Measurements from ENCODE around the gene HECTD2. TPM values are rescaled to one million over a fixed set of nuclear protein-coding genes. Genes with fewer than 3 reads are reported as not detected.
A peak's percentile ranks its signal among the peaks of the same experiment; 100 is the strongest.
"Not testable (repeated sequence)": the region's sequence is repeated elsewhere in the genome, so short reads cannot be mapped to it uniquely, and the experiment has no call there.

HECTD2 gene
- total RNA-seq, 1 donor from 2014 or later = 58.3 TPM

- DNase-seq (ENCODE audit: low spot score in 2 of 2) (peak in 1 of 2 donors; percentile 18), FAIRE-seq (no peak)
Measured at GRCh38 chr10:91410638-91411371, 661 bp downstream of the HECTD2 start.

GRCh38 chr10:91411621-91412020 lies 1.5 kb downstream of the HECTD2 start:
- DNase-seq (ENCODE audit: low spot score in 2 of 2) (no peak), FAIRE-seq (no peak)

GRCh38 chr10:91412354-91413087 lies 2.4 kb downstream of the HECTD2 start:
- no peak for DNase-seq (ENCODE audit: low spot score in 2 of 2)
- no peak for FAIRE-seq

- DNase-seq (ENCODE audit: low spot score in 2 of 2) (no peak), FAIRE-seq (no peak)
Measured at GRCh38 chr10:91415816-91416215, 5.7 kb downstream of the HECTD2 start.

GRCh38 chr10:91416339-91416855 lies 6.3 kb downstream of the HECTD2 start:
- DNase-seq (ENCODE audit: low spot score in 2 of 2) = no peak
- no peak for FAIRE-seq

GRCh38 chr10:91418416-91418815 lies 8.3 kb downstream of the HECTD2 start:
- DNase-seq (ENCODE audit: low spot score in 2 of 2) = no peak
- no peak for FAIRE-seq

- FAIRE-seq (no peak), DNase-seq (ENCODE audit: low spot score in 2 of 2) (no peak)
Measured at GRCh38 chr10:91420868-91421267, 10.7 kb downstream of the HECTD2 start.

GRCh38 chr10:91422915-91423314 lies 12.8 kb downstream of the HECTD2 start:
- FAIRE-seq = no peak

GRCh38 chr10:91424016-91424415 lies 13.9 kb downstream of the HECTD2 start:
- FAIRE-seq (no peak), DNase-seq (ENCODE audit: low spot score in 2 of 2) (no peak)

More at GRCh38 chr10:91422915-91423314, 12.8 kb downstream of the HECTD2 start:
- no peak for DNase-seq (ENCODE audit: low spot score in 2 of 2)

GRCh38 chr10:91432175-91432574 lies 22.0 kb downstream of the HECTD2 start:
- no peak for DNase-seq (ENCODE audit: low spot score in 2 of 2)
- FAIRE-seq = no peak

- no peak for FAIRE-seq
- no peak for DNase-seq (ENCODE audit: low spot score in 2 of 2)
Measured at GRCh38 chr10:91433620-91434019, 23.5 kb downstream of the HECTD2 start.

GRCh38 chr10:91434041-91434440 lies 23.9 kb downstream of the HECTD2 start:
- no peak for FAIRE-seq

GRCh38 chr10:91435241-91435640 lies 25.1 kb downstream of the HECTD2 start:
- FAIRE-seq = no peak
- DNase-seq (ENCODE audit: low spot score in 2 of 2) = no peak

More at GRCh38 chr10:91434041-91434440, 23.9 kb downstream of the HECTD2 start:
- no peak for DNase-seq (ENCODE audit: low spot score in 2 of 2)

GRCh38 chr10:91438228-91438627 lies 28.1 kb downstream of the HECTD2 start:
- FAIRE-seq; DNase-seq (ENCODE audit: low spot score in 2 of 2): not testable (repeated sequence)

GRCh38 chr10:91444211-91445182 lies 34.4 kb downstream of the HECTD2 start:
- no peak for DNase-seq (ENCODE audit: low spot score in 2 of 2)
- FAIRE-seq = no peak

- FAIRE-seq = no peak
- DNase-seq (ENCODE audit: low spot score in 2 of 2) = no peak
Measured at GRCh38 chr10:91452063-91452462, 41.9 kb downstream of the HECTD2 start.

- FAIRE-seq (no peak), DNase-seq (ENCODE audit: low spot score in 2 of 2) (no peak)
Measured at GRCh38 chr10:91453535-91453934, 43.4 kb downstream of the HECTD2 start.

- FAIRE-seq; DNase-seq (ENCODE audit: low spot score in 2 of 2): not testable (repeated sequence)
Measured at GRCh38 chr10:91455135-91455534, 45.0 kb downstream of the HECTD2 start.

- FAIRE-seq = no peak
Measured at GRCh38 chr10:91460681-91461080, 50.5 kb downstream of the HECTD2 start.

GRCh38 chr10:91462423-91462822 lies 52.3 kb downstream of the HECTD2 start:
- FAIRE-seq (no peak), DNase-seq (ENCODE audit: low spot score in 2 of 2) (no peak)

More at GRCh38 chr10:91460681-91461080, 50.5 kb downstream of the HECTD2 start:
- DNase-seq (ENCODE audit: low spot score in 2 of 2) = no peak
